IPS DF 6.9 (cell line): ENCODE data around the gene NLRP10.

Experiments
- DNase-seq: peaks from one replicate; pipeline ENCODE4 v3.0.0-alpha.2; 2013; ENCODE audit warnings: low read depth, low spot score
- H3K27ac ChIP-seq: one replicate; pipeline ENCODE4 v1.5.1; 2013; ENCODE audit warnings: low read length, control low read depth
- H3K27me3 ChIP-seq: 2 replicates; pipeline ENCODE4 v1.6.1; 2013; ENCODE audit warnings: mild to moderate bottlenecking, low read length; ENCODE audit not compliant: control insufficient read depth, insufficient read depth
- H3K36me3 ChIP-seq: 2 replicates; pipeline ENCODE4 v1.6.1; 2013; ENCODE audit warnings: low read length; ENCODE audit not compliant: control insufficient read depth, insufficient read depth
- H3K4me1 ChIP-seq: 2 replicates; pipeline ENCODE4 v1.6.1; 2013; ENCODE audit warnings: low read length; ENCODE audit not compliant: control insufficient read depth, insufficient read depth
- H3K4me3 ChIP-seq: 2 replicates; pipeline ENCODE4 v1.5.1; 2013; ENCODE audit warnings: mild to moderate bottlenecking, low read length
- H3K9me3 ChIP-seq: 2 replicates; pipeline ENCODE4 v1.6.1; 2013; ENCODE audit warnings: low read length, inconsistent platforms; ENCODE audit not compliant: control insufficient read depth, insufficient read depth
- WGBS: extraction: QIAGEN DNeasy Blood & Tissue Kit; methylation state at CpG from one replicate; pipeline ENCODE4 v1.1.7; 2013; ENCODE audit warnings: mixed read lengths, missing lambda C conversion rate; ENCODE audit not compliant: insufficient read length, insufficient coverage; 5-methylcytosine and 5-hydroxymethylcytosine counted together

NLRP10 gene

GRCh38 chr11:7977232-7977917, 12.1 kb upstream of the NLRP10 start:
- WGBS: no CpG with 5 or more reads among the region's 5 CpGs
- Histone ChIP-seq H3K9me3 (no peaks in the 10 kb centered on the region), H3K4me1 (no peaks in the 10 kb centered on the region), H3K4me3 (no peak overlapping the region), H3K27me3 (no peaks in the 10 kb centered on the region), H3K36me3 (no peaks in the 10 kb centered on the region), H3K27ac (no peak overlapping the region)
- no peak for DNase-seq

GRCh38 chr11:7974668-7975067, 9.4 kb upstream of the NLRP10 start:
- H3K9me3 ChIP-seq: no peaks in the 10 kb centered on the region
- no peak overlapping the region for H3K27ac ChIP-seq
- no peak overlapping the region for H3K4me3 ChIP-seq
- DNase-seq: no peak
- peaks cover 2% of the 10 kb centered on the region; the same call in 1 of the 2 replicates for H3K4me1 ChIP-seq
- H3K36me3 ChIP-seq: no peaks in the 10 kb centered on the region
- no peaks in the 10 kb centered on the region for H3K27me3 ChIP-seq
- whole genome bisulfite sequencing: no CpG with 5 or more reads among the region's 2 CpGs

GRCh38 chr11:7973011-7973410, 7.8 kb upstream of the NLRP10 start:
- no peaks in the 10 kb centered on the region for H3K9me3 ChIP-seq
- H3K4me1 ChIP-seq: peaks cover 2% of the 10 kb centered on the region; the same call in 1 of the 2 replicates
- WGBS: no CpG with 5 or more reads among the region's 5 CpGs
- no peak overlapping the region for H3K4me3 ChIP-seq
- H3K27me3 ChIP-seq: no peaks in the 10 kb centered on the region
- no peak for DNase-seq
- no peaks in the 10 kb centered on the region for H3K36me3 ChIP-seq
- no peak overlapping the region for H3K27ac ChIP-seq

- Histone ChIP-seq H3K9me3 (no peaks in the 10 kb centered on the region), H3K27me3 (no peaks in the 10 kb centered on the region), H3K36me3 (no peaks in the 10 kb centered on the region), H3K4me1 (peaks cover 2% of the 10 kb centered on the region), H3K27ac (no peak overlapping the region), H3K4me3 (no peak overlapping the region)
- DNase-seq: no peak
Observed at GRCh38 chr11:7971846-7972245, 6.6 kb upstream of the NLRP10 start.

GRCh38 chr11:7969756-7970646, 4.8 kb upstream of the NLRP10 start:
- H3K4me3 ChIP-seq: no peak overlapping the region

GRCh38 chr11:7968686-7969085, 3.4 kb upstream of the NLRP10 start:
- H3K36me3 ChIP-seq: no peaks in the 10 kb centered on the region
- DNase-seq: no peak
- H3K9me3 ChIP-seq: no peaks in the 10 kb centered on the region
- H3K27me3 ChIP-seq: no peaks in the 10 kb centered on the region
- no CpG with 5 or more reads among the region's 2 CpGs for WGBS
- H3K4me1 ChIP-seq: peaks cover 2% of the 10 kb centered on the region
- H3K4me3 ChIP-seq: no peak overlapping the region
- no peak overlapping the region for H3K27ac ChIP-seq

More at GRCh38 chr11:7969756-7970646, 4.8 kb upstream of the NLRP10 start:
- Histone ChIP-seq H3K9me3 (no peaks in the 10 kb centered on the region), H3K4me1 (peaks cover 2% of the 10 kb centered on the region), H3K36me3 (no peaks in the 10 kb centered on the region), H3K27ac (no peak overlapping the region), H3K27me3 (no peaks in the 10 kb centered on the region)
- no CpG with 5 or more reads among the region's 3 CpGs for WGBS
- no peak for DNase-seq

- H3K27ac ChIP-seq: no peak overlapping the region
- H3K4me1 ChIP-seq: peaks cover 2% of the 10 kb centered on the region
- H3K27me3 ChIP-seq: no peaks in the 10 kb centered on the region
- H3K4me3 ChIP-seq: no peak overlapping the region
- no peaks in the 10 kb centered on the region for H3K36me3 ChIP-seq
- H3K9me3 ChIP-seq: no peaks in the 10 kb centered on the region
- DNase-seq: no peak
Observed at GRCh38 chr11:7967826-7968225, 2.6 kb upstream of the NLRP10 start.

- no peaks in the 10 kb centered on the region for H3K9me3 ChIP-seq
- DNase-seq: no peak
- H3K4me3 ChIP-seq: no peak overlapping the region
- H3K27me3 ChIP-seq: no peaks in the 10 kb centered on the region
- no peaks in the 10 kb centered on the region for H3K36me3 ChIP-seq
- peaks cover 2% of the 10 kb centered on the region for H3K4me1 ChIP-seq
- no CpG with 5 or more reads among the region's 1 CpG for WGBS
- no peak overlapping the region for H3K27ac ChIP-seq
Observed at GRCh38 chr11:7967097-7967496, 1.9 kb upstream of the NLRP10 start.

- Histone ChIP-seq H3K27ac (no peak overlapping the region), H3K9me3 (no peaks in the 10 kb centered on the region), H3K36me3 (no peaks in the 10 kb centered on the region), H3K27me3 (no peaks in the 10 kb centered on the region), H3K4me1 (no peaks in the 10 kb centered on the region; the same call in 1 of the 2 replicates), H3K4me3 (no peak overlapping the region)
- DNase-seq: no peak
Observed at GRCh38 chr11:7964873-7965272, 374 bp downstream of the NLRP10 start.

GRCh38 chr11:7964261-7964660, 986 bp downstream of the NLRP10 start:
- Histone ChIP-seq H3K36me3 (no peaks in the 10 kb centered on the region), H3K27me3 (no peaks in the 10 kb centered on the region), H3K4me3 (no peak overlapping the region), H3K27ac (no peak overlapping the region), H3K9me3 (no peaks in the 10 kb centered on the region), H3K4me1 (no peaks in the 10 kb centered on the region; the same call in 1 of the 2 replicates)
- WGBS: no CpG with 5 or more reads among the region's 3 CpGs
- DNase-seq: no peak
